CD4-positive, alpha-beta T cell (primary cell): ENCODE data around the gene RIOK1. TPM values are rescaled to one million over a fixed set of nuclear protein-coding genes. Genes with fewer than 3 reads are reported as not detected.

Experiments
- ATAC-seq: fragments of 200-7000 bp; cut with Tn5 transposase; one replicate; pipeline ENCODE4 v1.10.0; 2022; ENCODE audit warnings: mild to moderate bottlenecking; ENCODE audit not compliant: poor library complexity
- CTCF ChIA-PET: fragments of 350-600 bp; sonication (Branson Sonifier 250); formaldehyde crosslinking; loops from one replicate; lab custom pipeline; 2021; ENCODE audit warnings: antibody characterized with exemption, inconsistent platforms; lab: Charles Lee
- POLR2A ChIA-PET: fragments of 350-600 bp; sonication (Branson Sonifier 250); formaldehyde crosslinking; loops from one replicate; lab custom pipeline; 2021; ENCODE audit warnings: antibody characterized with exemption, inconsistent platforms; lab: Charles Lee
- DNase-seq, 14 experiments: peaks; one replicate each; pipeline ENCODE4 v3.0.0-alpha.2; 2013 to 2020; ENCODE audit warnings: mixed read lengths in 2 of 14
- H3K27ac ChIP-seq, 2 donors: one replicate each; pipeline versions ENCODE4 v1.5.1 to v1.7.0; 2013; ENCODE audit warnings: low read length in 2 of 2, low read depth in 1 of 2, mild to moderate bottlenecking in 1 of 2
- H3K27me3 ChIP-seq, 2 experiments: 1 replicate in 1 of 2; 2 replicates in 1 of 2; pipeline versions ENCODE4 v1.6.1 to v1.7.0; 2013; ENCODE audit warnings: low read length in 2 of 2, control low read depth in 1 of 2, mild to moderate bottlenecking in 1 of 2, moderate library complexity in 1 of 2; ENCODE audit not compliant: insufficient read depth in 2 of 2, control insufficient read depth in 1 of 2
- H3K36me3 ChIP-seq: one replicate; pipeline ENCODE4 v1.6.1; 2013; ENCODE audit warnings: low read length, control low read depth; ENCODE audit not compliant: insufficient read depth
- H3K4me1 ChIP-seq: one replicate; pipeline ENCODE4 v1.6.1; 2013; ENCODE audit warnings: low read length, control low read depth; ENCODE audit not compliant: insufficient read depth
- H3K4me3 ChIP-seq: one replicate; pipeline ENCODE4 v1.5.1; 2013; ENCODE audit warnings: mild to moderate bottlenecking, low read length, moderate library complexity
- H3K9me3 ChIP-seq, 2 experiments: 1 replicate in 1 of 2; 2 replicates in 1 of 2; pipeline versions ENCODE4 v1.6.1 to v1.7.0; 2013; ENCODE audit warnings: low read length in 2 of 2, mild to moderate bottlenecking in 2 of 2, control low read depth in 1 of 2, moderate library complexity in 1 of 2; ENCODE audit not compliant: control insufficient read depth in 1 of 2, insufficient read depth in 1 of 2
- H3K27ac Mint-ChIP-seq: one replicate; pipeline ENCODE4 v1.8.0; 2020; ENCODE audit warnings: mixed read lengths
- H3K27me3 Mint-ChIP-seq: one replicate; pipeline ENCODE4 v1.8.0; 2021; ENCODE audit warnings: mixed read lengths
- H3K36me3 Mint-ChIP-seq: one replicate; pipeline ENCODE4 v1.8.0; 2021; ENCODE audit warnings: low read depth, mixed read lengths
- H3K4me1 Mint-ChIP-seq: one replicate; pipeline ENCODE4 v1.8.0; 2021; ENCODE audit warnings: low read depth, mixed read lengths
- H3K4me3 Mint-ChIP-seq: one replicate; pipeline ENCODE4 v1.8.0; 2020; ENCODE audit warnings: mild to moderate bottlenecking, mixed read lengths
- H3K9me3 Mint-ChIP-seq: one replicate; pipeline ENCODE4 v1.8.0; 2020; ENCODE audit warnings: mixed read lengths
- intact Hi-C, 2 experiments: fragments of 100-400 bp; cut with DNase I in 1 of 2; cut with micrococcal nuclease in 1 of 2; formaldehyde crosslinking; loops; one replicate each; pipeline versions ENCODE4 v1.15.1 to v1.9.0; 2023 to 2025; cut with DNase I, micrococcal nuclease
- total RNA-seq, 174 experiments: library from RNA in 2 of 174; stranded (reverse) in 2 of 174; gene quantifications; one replicate each; pipeline ENCODE4 v1.2.3 and lab custom pipeline; 2021 to 2026
- TF ChIP-seq, protein P1 (sequence below): fragments of 200-600 bp; IDR thresholded peaks from one replicate; pipeline ENCODE4 v1.8.0; 2022; ENCODE audit warnings: antibody characterized with exemption, mild to moderate bottlenecking

RIOK1 gene
- total RNA-seq, 2 experiments from 2014 or later: 25.5 to 28.1 TPM

- intact Hi-C loops: no loop called here
- TF ChIP-seq, protein P1, sequence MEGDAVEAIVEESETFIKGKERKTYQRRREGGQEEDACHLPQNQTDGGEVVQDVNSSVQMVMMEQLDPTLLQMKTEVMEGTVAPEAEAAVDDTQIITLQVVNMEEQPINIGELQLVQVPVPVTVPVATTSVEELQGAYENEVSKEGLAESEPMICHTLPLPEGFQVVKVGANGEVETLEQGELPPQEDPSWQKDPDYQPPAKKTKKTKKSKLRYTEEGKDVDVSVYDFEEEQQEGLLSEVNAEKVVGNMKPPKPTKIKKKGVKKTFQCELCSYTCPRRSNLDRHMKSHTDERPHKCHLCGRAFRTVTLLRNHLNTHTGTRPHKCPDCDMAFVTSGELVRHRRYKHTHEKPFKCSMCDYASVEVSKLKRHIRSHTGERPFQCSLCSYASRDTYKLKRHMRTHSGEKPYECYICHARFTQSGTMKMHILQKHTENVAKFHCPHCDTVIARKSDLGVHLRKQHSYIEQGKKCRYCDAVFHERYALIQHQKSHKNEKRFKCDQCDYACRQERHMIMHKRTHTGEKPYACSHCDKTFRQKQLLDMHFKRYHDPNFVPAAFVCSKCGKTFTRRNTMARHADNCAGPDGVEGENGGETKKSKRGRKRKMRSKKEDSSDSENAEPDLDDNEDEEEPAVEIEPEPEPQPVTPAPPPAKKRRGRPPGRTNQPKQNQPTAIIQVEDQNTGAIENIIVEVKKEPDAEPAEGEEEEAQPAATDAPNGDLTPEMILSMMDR: no peak
- ATAC-seq: no peak
- H3K36me3 ChIP-seq: no peaks in the 10 kb centered on the region
- Mint-ChIP-seq H3K4me3 (no peak overlapping the region), H3K27me3 (peaks cover 2% of the 10 kb centered on the region), H3K4me1 (peaks cover 18% of the 10 kb centered on the region), H3K27ac (no peak overlapping the region), H3K9me3 (peaks cover 4% of the 10 kb centered on the region), H3K36me3 (no peaks in the 10 kb centered on the region)
- POLR2A ChIA-PET: no interaction called here
- DNase-seq: no peak
- peaks cover 3% of the 10 kb centered on the region for H3K4me1 ChIP-seq
- peaks cover 0 to 16% of the 10 kb centered on the region in 2 experiments for H3K9me3 ChIP-seq
- no peaks in the 10 kb centered on the region for H3K27me3 ChIP-seq
- H3K27ac ChIP-seq: no peak overlapping the region
- CTCF ChIA-PET: no interaction called here
- no peak overlapping the region for H3K4me3 ChIP-seq
These were observed 50.9 kb downstream of the RIOK1 start for GRCh38 chr6:7440476-7440875.

DNA sequence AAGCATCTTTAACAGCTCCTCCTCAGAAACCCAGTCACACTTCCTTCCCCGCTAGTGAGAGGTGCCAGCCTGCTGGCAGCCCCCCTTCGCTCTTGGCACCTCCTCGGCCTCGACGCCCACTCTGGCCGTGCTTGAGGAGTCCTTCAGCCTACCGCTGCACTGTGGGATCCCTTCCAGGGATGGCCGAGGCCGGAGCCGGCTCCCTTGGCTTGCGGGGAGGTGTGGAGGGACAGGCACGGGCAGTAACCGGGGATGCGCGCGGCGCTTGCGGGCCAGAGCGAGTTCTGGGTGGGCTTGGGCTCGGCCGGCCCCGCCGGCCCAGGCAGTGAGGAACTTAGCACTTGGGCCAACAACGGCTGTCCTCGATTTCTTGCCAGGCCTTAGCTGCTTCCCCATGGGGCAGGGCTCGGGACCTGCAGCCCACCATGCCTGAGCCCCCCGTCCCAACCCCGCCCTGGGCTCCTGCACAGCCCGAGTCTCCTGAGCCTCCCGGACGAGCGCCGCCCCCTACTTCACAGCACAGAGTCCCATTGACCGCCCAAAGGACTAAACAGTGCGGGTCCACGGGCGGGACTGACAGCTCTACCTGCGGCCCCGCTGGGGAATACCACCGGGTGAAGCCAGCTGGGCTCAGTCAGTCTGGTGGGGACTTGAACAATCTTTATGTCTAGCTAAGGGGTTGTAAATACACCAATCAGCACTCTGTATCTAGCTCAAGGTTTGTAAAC, 51.6 kb downstream of the RIOK1 start:
- POLR2A ChIA-PET: no interaction called here
- H3K4me1 Mint-ChIP-seq: peaks cover 18% of the 10 kb centered on the region
- H3K27ac ChIP-seq: no peak overlapping the region
- peaks cover 0 to 3% of the 10 kb centered on the region in 2 experiments for H3K27me3 ChIP-seq
- H3K9me3 Mint-ChIP-seq: no peaks in the 10 kb centered on the region
- TF ChIP-seq, protein P1: no peak
- no peak overlapping the region for H3K4me3 Mint-ChIP-seq
- DNase-seq: no peak
- no peaks in the 10 kb centered on the region for H3K36me3 ChIP-seq
- no peaks in the 10 kb centered on the region for H3K36me3 Mint-ChIP-seq
- ATAC-seq: no peak
- no peak overlapping the region for H3K4me3 ChIP-seq
- H3K4me1 ChIP-seq: peaks cover 3% of the 10 kb centered on the region
- CTCF ChIA-PET: no interaction called here
- no peak overlapping the region for H3K27ac Mint-ChIP-seq
- intact Hi-C loops: no loop called here
- H3K27me3 Mint-ChIP-seq: peaks cover 3% of the 10 kb centered on the region
- peaks cover 0 to 15% of the 10 kb centered on the region in 2 experiments for H3K9me3 ChIP-seq

- TF ChIP-seq, protein P1: no peak
- Mint-ChIP-seq H3K27ac (no peak overlapping the region), H3K9me3 (no peaks in the 10 kb centered on the region), H3K4me1 (peaks cover 18% of the 10 kb centered on the region), H3K27me3 (peaks cover 3% of the 10 kb centered on the region), H3K36me3 (no peaks in the 10 kb centered on the region), H3K4me3 (no peak overlapping the region)
- DNase-seq (no peak), ATAC-seq (no peak)
- POLR2A ChIA-PET: no interaction called here
- Histone ChIP-seq H3K27me3 (peaks cover 0 to 3% of the 10 kb centered on the region in 2 experiments), H3K36me3 (no peaks in the 10 kb centered on the region), H3K9me3 (peaks cover 0 to 8% of the 10 kb centered on the region in 2 experiments), H3K27ac (no peak overlapping the region), H3K4me3 (no peak overlapping the region), H3K4me1 (peaks cover 3% of the 10 kb centered on the region)
- CTCF ChIA-PET: interaction anchor here (0.6 kb wide), 1 partner anchor 668 kb away, joined by 3 read pairs; no protein-coding TSS in a partner anchor
- intact Hi-C loops: no loop called here
These were observed 52.9 kb downstream of the RIOK1 start for GRCh38 chr6:7442467-7442866.
